LNCaP clone FGC (cell line): ENCODE measurements around the gene CCDC7.
"Not testable (repeated sequence)": the region's sequence is repeated elsewhere in the genome, so short reads cannot be mapped to it uniquely, and the experiment has no call there.

Source experiments
- DNase-seq: peaks from one replicate; pipeline ENCODE4 v3.0.0-alpha.2; 2011; ENCODE audit warnings: low read depth
- H3K4me3 ChIP-seq: 2 replicates; pipeline ENCODE4 v1.5.1; 2011; ENCODE audit warnings: mild to moderate bottlenecking, low read depth, low read length, control low read depth
- CTCF ChIP-seq: IDR thresholded peaks from 2 replicates; pipeline ENCODE4 v1.5.1; 2012; ENCODE audit warnings: mild to moderate bottlenecking; ENCODE audit not compliant: control insufficient read depth, insufficient read depth; ENCODE audit errors: extremely low read depth

CCDC7 gene

DNA sequence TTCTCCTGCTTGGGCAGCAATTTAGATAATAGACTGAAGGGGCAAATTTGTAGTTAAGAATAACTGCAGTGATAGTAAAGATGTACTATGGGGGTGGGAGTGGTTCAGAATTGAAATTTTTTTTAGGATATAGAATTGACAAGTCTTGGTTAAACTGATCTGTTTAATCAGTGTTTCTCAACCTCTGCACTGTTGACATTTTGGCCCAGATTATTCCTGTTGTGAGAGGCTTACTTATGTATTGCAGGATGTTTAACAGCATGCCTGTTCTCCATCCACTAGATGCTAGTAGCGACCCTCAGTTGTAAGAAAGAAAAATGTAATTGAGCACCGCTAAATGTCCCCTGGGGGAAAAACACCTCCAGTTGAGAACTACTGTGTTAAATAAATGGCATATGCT lies 176.5 kb downstream of the CCDC7 start:
- H3K4me3 ChIP-seq = no peak overlapping the region
- DNase-seq = no peak
- TF ChIP-seq CTCF = no peak

DNA sequence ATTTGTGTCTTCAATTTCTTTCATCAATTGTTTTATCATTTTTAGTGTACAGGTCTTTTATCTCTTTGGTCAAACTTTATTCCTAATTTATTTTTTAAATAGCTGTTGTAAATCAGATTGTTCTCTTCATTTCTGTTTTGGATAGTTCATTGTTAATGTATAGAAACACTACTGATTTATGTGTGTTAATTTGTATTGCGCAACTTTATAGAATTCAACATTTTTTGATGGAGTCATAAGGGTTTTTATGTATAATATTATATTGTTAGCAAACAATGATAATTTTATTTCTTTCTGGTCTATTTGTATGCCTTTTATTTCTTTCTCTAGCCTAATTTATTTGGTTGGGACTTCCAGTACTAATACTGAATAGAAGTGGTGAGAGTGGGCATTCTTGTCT lies 181.2 kb downstream of the CCDC7 start:
- no peak overlapping the region for H3K4me3 ChIP-seq
- no peak for DNase-seq
- TF ChIP-seq CTCF = no peak

DNA sequence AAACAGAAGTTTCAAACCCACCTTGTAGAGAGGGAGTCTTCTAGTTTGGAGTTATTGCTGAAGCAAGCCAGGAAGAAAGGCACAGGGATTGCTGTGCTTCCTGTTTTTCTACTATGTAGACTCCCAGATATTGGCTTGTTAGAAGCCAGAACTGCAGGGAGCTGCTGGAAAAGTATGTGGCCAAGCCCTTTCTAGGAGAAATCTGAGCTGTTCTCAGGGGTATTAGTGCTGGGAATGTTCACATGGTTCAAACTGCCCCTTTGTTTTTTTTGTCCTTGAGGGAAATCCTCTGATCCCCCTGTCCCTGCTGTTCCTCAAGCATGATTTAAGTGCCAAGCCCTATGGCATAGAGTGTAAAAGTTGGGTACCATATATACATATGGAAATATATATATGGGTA lies 184.0 kb downstream of the CCDC7 start:
- no peak for DNase-seq
- TF ChIP-seq CTCF = no peak
- no peak overlapping the region for H3K4me3 ChIP-seq

DNA sequence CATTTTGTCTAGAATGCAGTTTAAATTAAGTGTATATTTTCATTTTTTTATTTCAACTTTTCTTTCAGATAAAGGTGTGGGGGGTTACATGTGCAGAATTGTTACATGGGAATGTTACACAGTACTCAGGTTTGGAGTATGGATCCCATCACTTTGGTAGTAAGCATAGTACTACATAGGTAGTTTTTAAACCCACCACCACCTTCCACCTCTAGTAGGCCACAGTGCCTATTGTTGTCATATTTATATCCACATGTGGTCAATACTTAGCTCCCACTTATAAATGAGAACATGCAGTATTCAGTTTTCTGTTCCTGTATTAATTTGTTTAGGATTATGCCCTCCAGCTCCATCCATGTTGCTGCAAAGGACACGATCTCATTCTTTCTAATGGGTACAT lies 200.6 kb downstream of the CCDC7 start:
- TF ChIP-seq CTCF = no peak
- no peak overlapping the region for H3K4me3 ChIP-seq
- no peak for DNase-seq

GRCh38 chr10:32650246-32650655 lies 204.3 kb downstream of the CCDC7 start:
- H3K4me3 ChIP-seq = no peak overlapping the region
- DNase-seq = no peak
- TF ChIP-seq CTCF = no peak

DNA sequence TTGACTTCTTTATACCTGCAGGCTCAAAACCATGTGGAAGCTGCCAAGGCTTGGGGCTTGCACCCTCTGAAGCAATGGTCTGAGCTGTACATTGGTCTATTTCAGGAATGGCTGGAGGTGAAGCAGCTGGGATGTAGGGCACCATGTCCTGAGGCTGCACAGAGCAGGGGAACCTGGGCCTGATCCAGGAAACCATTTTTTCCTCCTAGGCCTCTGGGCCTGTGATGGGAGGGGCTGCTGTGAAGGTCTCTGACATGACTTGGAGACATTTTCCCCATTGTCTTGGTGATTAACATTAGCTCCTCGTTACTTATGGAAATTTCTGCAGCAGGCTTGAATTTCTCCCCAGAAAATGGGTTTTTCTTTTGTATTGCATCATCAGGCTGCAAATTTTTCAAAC lies 211.5 kb downstream of the CCDC7 start:
- not testable (repeated sequence) for DNase-seq

DNA sequence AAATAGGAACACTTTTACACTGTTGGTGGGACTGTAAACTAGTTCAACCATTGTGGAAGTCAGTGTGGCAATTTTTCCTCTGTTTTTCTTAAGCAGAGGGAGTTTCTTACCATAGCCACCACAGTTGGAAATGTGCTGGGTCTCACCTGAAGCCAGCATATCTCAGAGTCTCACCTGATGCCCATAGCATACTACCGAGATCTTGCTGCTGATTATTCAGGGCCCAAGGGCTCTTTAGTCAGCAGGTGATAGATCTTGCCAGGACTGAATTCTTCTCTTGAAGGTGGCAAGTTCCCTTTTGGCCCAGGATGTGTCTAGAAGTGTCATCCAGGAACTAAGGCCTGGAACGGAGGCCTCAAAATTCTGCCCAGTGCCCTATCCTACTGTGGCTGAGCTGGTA lies 215.4 kb downstream of the CCDC7 start:
- TF ChIP-seq CTCF = no peak
- no peak for DNase-seq
- H3K4me3 ChIP-seq = no peak overlapping the region

More for the DNA sequence above, 211.5 kb downstream of the CCDC7 start:
- H3K4me3 ChIP-seq = not testable (repeated sequence)
